Mucosa of stomach (tissue), 1 donor: ENCODE measurements around the gene KCTD16.

Source experiments
- H3K27me3 ChIP-seq: one replicate; pipeline ENCODE4 v1.7.0; 2013; ENCODE audit warnings: mild to moderate bottlenecking, low read length; ENCODE audit not compliant: control insufficient read depth, insufficient read depth
- H3K36me3 ChIP-seq: one replicate; pipeline ENCODE4 v1.7.0; 2013; ENCODE audit warnings: low read length; ENCODE audit not compliant: control insufficient read depth, insufficient read depth
- H3K4me1 ChIP-seq: one replicate; pipeline ENCODE4 v1.7.0; 2013; ENCODE audit warnings: mild to moderate bottlenecking, low read length; ENCODE audit not compliant: control insufficient read depth, insufficient read depth
- H3K4me3 ChIP-seq: one replicate; pipeline ENCODE4 v1.7.0; 2013; ENCODE audit warnings: low read length
- H3K9ac ChIP-seq: one replicate; pipeline ENCODE4 v1.7.0; 2013; ENCODE audit warnings: mild to moderate bottlenecking, low read length, moderate library complexity
- H3K9me3 ChIP-seq: one replicate; pipeline ENCODE4 v1.7.0; 2013; ENCODE audit warnings: mild to moderate bottlenecking, low read length, moderate library complexity; ENCODE audit not compliant: control insufficient read depth
- donor health status: Pancreatic carcinoma.

The KCTD16 gene

DNA sequence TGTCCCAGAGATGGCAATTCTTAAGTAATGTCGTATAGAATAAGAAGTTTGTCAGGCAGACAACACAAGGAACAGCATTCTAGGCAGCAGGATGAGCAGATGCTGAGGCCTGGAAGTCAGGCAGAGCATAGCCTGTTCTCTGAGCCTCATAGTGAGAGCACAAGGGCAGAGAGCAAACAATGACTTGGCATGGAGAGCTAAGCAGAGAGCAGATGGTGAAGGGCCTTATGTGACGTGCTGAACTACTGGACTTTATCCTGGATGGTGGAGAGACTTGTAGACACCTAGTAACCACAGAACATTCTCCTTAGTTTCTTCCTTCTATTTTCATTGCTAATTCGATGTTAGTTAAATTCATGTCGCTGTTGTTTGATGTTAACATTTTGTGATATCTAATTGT is 60.1 kb downstream of the KCTD16 start:
- H3K9ac ChIP-seq, result no peak overlapping the region
- no peaks in the 10 kb centered on the region for H3K27me3 ChIP-seq
- no peaks in the 10 kb centered on the region for H3K4me1 ChIP-seq
- H3K4me3 ChIP-seq, result no peak overlapping the region
- H3K36me3 ChIP-seq, result no peaks in the 10 kb centered on the region
- no peaks in the 10 kb centered on the region for H3K9me3 ChIP-seq

DNA sequence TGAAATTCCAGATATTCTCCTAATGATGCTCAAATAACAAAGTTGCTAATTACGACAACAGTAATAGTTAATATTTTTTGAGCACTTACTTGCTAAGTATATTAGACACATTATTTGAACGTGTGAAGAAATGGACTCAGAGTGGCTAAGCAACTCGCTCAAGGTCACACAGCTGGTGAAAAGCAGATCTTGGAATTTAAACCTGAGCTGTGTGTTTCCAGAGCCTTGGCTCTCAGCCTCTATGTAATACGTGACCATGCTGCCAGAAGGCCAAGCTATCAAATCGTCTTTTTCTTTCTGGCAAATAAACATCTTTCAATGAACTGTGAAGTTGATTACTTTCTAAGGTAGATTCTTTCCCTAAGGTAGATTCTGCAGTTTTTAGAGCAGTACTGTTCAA is 61.6 kb downstream of the KCTD16 start:
- Histone ChIP-seq H3K4me3 (no peak overlapping the region), H3K36me3 (no peaks in the 10 kb centered on the region), H3K9ac (no peak overlapping the region), H3K27me3 (no peaks in the 10 kb centered on the region), H3K9me3 (no peaks in the 10 kb centered on the region), H3K4me1 (no peaks in the 10 kb centered on the region)

DNA sequence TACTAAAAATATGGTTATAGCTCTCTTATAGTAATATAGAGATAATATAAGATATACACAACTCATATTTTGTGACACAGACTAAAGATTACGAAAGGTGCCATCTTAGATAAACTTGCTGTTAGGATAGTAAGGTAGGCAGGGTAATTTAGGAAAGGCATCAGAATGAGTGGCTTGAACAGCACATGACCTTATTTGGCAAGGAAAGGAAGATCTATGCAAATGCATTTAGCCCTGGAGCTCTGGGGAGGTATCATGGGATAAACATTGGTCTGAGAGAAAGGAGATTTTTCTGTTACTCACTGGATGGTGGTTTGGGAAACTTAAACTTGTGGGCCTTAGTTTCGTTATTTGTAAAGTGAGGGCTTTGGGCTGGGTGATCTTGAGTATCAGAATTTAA is 65.8 kb downstream of the KCTD16 start:
- Histone ChIP-seq H3K4me3 (no peak overlapping the region), H3K36me3 (no peaks in the 10 kb centered on the region), H3K27me3 (no peaks in the 10 kb centered on the region), H3K4me1 (no peaks in the 10 kb centered on the region), H3K9me3 (no peaks in the 10 kb centered on the region), H3K9ac (no peak overlapping the region)

DNA sequence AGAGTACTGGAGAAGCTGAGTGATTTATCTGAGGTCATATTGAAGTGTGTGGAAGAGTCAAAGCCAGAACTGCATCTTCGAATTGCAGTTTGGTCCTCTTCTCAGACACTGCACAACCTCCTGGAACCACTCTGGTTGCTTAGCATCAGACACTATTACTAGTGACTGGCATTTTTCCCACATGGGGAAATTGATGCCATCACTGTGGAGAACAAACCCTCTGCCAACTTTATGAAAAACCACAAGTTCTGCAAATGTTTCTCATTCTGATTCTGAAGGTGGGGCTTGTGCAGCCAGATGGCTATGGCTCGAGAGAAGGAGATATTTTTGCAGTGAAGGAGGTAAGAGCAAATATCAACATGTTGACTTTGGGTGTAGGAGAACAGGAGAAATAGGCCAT is 67.2 kb downstream of the KCTD16 start:
- Histone ChIP-seq H3K9ac (no peak overlapping the region), H3K36me3 (no peaks in the 10 kb centered on the region), H3K27me3 (no peaks in the 10 kb centered on the region), H3K4me1 (no peaks in the 10 kb centered on the region), H3K9me3 (no peaks in the 10 kb centered on the region), H3K4me3 (no peak overlapping the region)

DNA sequence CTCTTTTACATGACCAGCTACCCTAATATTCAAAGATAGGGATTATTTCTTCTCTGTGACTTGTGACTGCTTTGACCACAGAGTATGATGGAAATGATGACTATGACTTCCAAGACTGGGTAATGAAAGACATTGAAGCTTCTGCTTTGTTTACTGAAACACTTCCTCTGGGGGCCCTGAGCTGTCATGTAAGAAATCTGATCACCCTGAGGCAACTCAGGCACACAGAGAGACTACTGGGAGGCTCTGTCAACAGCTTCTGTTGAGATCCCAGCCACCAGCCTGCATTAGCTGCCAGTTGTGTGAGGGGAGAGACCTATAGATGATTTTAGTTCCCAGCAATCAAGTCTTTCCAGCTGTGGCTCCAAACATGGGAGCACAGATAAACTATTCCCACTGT is 76.5 kb downstream of the KCTD16 start:
- Histone ChIP-seq H3K9ac (no peak overlapping the region), H3K27me3 (no peaks in the 10 kb centered on the region), H3K4me3 (no peak overlapping the region), H3K4me1 (no peaks in the 10 kb centered on the region), H3K9me3 (no peaks in the 10 kb centered on the region), H3K36me3 (no peaks in the 10 kb centered on the region)

DNA sequence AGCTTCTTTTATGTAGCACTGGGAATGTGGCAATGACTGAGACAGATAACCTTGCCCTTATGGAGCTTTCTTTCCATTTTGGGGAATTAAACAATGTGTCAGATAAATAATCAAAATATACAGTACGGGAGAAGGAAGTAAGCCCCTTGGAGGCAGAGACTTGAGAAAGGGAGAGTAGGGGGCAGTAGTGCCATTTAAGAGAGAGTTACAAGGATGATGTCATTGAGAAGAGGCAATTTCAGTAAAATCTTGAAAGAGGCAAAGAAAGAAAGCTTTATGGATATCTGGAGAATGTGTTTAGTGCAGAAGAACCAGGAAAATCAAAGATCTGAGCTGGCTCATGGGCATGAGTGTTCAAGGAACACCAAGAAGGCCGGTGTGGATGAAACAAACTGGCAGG is 77.3 kb downstream of the KCTD16 start:
- Histone ChIP-seq H3K9me3 (no peaks in the 10 kb centered on the region), H3K4me3 (no peak overlapping the region), H3K9ac (no peak overlapping the region), H3K4me1 (no peaks in the 10 kb centered on the region), H3K27me3 (no peaks in the 10 kb centered on the region), H3K36me3 (no peaks in the 10 kb centered on the region)

DNA sequence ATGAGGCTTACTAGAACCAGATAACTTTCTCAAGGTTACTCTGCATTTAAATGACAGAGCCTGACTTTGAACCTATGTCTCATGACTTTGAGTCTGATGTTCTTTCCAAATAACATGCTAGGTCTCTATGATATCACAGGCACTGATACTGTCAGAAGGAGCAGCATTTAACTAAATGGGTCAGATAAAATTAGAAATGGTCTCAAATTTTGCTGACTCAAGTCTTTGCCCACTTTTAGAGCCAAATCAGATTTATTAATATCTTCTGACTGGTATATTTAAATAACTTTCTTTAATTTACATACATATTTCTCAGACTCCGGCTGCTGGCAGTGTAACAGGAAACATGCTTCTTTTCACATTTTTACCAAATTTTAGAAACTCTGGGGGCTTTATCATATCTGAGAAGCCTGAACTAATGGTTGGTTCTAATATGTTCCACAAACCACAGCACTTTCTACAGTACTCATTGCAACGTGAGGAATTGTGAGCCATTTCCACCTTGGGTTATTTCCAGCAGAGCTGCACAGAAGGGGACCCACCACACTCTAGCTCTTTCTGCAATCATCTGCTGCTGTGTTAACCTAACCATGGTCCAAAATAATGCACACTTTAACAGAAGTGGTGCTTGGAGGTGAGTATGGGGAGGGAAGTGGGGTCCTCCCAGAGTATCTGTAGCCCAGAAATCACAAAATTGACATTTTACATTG is 79.2 kb downstream of the KCTD16 start:
- Histone ChIP-seq H3K4me1 (no peaks in the 10 kb centered on the region), H3K9ac (no peak overlapping the region), H3K4me3 (no peak overlapping the region)

DNA sequence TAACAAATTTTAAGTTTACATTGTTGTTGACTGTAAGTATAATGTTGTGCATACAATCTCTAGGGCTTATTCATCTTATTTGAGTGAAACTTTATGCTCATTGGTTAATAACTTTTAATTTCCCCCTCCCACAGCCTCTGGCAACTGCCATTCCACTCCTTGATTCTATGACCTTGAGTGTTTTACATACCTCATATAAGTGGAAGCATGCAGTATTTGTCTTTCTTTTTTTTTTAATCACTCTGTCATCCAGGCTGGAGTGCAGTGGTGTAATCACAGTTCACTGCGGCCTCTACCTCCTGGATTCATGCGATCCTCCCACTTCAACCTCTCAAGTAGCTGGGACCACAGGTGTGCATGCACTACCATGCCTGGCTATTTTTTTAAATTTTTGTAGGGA is 83.9 kb downstream of the KCTD16 start:
- H3K27me3 ChIP-seq, result no peaks in the 10 kb centered on the region
- no peak overlapping the region for H3K4me3 ChIP-seq
- H3K4me1 ChIP-seq, result no peaks in the 10 kb centered on the region
- H3K9ac ChIP-seq, result no peak overlapping the region
- H3K9me3 ChIP-seq, result no peaks in the 10 kb centered on the region
- H3K36me3 ChIP-seq, result no peaks in the 10 kb centered on the region

More for the DNA sequence above, 79.2 kb downstream of the KCTD16 start:
- no peaks in the 10 kb centered on the region for H3K36me3 ChIP-seq
- no peaks in the 10 kb centered on the region for H3K27me3 ChIP-seq
- no peaks in the 10 kb centered on the region for H3K9me3 ChIP-seq

DNA sequence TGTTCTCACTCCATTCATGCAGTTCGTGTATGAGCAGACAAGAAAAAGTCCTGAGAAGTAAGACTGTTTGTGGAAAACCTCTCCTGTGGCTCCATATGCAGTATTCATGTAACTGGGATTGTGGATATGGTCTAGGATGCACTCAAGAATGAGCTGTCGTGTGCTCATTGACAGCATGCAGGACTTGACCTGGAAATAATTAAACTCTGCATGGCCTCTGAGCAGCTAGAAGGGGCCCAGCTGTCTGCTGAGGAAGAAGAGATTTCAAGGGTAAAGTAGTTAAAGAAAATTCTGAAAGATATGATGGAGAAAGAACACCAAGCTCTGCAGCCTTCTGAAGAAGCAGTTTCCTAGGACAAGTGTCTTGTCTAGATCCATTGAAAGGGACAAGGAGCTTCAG is 89.4 kb downstream of the KCTD16 start:
- H3K4me1 ChIP-seq, result no peaks in the 10 kb centered on the region
- no peaks in the 10 kb centered on the region for H3K36me3 ChIP-seq
- H3K27me3 ChIP-seq, result no peaks in the 10 kb centered on the region
- H3K4me3 ChIP-seq, result no peak overlapping the region
- H3K9me3 ChIP-seq, result no peaks in the 10 kb centered on the region
- no peak overlapping the region for H3K9ac ChIP-seq

DNA sequence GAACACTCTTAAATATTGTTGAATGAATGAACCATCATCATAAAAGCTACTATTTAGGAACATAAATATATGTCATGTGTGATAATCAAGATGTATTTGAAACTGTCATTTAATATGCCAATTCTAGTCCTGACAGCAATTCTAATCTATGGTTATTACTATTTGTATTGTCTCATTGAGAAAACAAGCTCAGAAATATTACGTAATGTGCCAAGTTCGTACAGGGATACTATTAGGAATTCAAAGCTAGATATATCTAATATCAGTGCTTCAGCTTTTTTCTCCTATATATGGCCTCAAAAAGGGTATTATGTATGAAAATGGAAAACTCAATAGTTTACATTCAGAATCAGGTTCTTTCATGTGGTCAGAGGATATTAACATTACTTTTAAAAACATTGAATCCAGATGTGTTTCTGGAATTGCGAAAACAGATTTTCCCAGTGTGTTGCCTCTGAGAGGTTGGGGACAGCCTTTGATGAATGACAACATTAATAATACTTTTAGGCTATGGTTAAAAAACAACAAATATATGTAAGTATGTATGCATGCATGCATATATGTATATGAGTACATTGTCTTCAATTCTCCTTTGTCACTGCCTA is 95.1 kb downstream of the KCTD16 start:
- H3K27me3 ChIP-seq, result no peaks in the 10 kb centered on the region
- H3K36me3 ChIP-seq, result no peaks in the 10 kb centered on the region
- no peaks in the 10 kb centered on the region for H3K9me3 ChIP-seq
- no peak overlapping the region for H3K9ac ChIP-seq
- no peak overlapping the region for H3K4me3 ChIP-seq
- H3K4me1 ChIP-seq, result no peaks in the 10 kb centered on the region

DNA sequence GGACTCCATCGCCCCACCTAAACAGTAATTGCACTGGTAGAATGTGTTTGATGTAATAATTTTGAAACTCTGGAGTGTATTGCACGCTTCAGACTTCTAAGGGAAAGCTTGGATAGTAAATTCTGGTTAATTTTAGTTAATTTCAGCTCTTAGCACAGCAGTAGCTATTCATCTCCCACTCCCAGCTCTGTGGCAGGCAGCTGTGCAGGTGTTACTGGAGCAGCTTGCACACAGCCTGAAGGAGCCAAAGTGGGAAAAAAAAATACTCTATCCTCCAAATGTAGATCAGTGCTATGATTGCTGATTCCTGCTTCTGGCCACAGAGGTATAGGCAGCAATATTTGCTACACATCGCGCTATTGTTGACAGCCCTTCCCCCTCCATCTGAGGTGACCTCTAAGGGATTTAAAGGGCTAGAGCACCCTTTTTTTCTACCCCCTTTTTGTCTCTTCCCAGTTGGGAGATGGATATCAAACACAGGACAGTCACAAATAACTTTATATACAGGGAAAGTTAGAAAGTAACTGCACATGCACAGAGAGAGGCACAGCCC is 97.4 kb downstream of the KCTD16 start:
- H3K9ac ChIP-seq, result no peak overlapping the region
- H3K4me1 ChIP-seq, result no peaks in the 10 kb centered on the region
- H3K9me3 ChIP-seq, result no peaks in the 10 kb centered on the region
- no peak overlapping the region for H3K4me3 ChIP-seq
- no peaks in the 10 kb centered on the region for H3K36me3 ChIP-seq
- H3K27me3 ChIP-seq, result no peaks in the 10 kb centered on the region

DNA sequence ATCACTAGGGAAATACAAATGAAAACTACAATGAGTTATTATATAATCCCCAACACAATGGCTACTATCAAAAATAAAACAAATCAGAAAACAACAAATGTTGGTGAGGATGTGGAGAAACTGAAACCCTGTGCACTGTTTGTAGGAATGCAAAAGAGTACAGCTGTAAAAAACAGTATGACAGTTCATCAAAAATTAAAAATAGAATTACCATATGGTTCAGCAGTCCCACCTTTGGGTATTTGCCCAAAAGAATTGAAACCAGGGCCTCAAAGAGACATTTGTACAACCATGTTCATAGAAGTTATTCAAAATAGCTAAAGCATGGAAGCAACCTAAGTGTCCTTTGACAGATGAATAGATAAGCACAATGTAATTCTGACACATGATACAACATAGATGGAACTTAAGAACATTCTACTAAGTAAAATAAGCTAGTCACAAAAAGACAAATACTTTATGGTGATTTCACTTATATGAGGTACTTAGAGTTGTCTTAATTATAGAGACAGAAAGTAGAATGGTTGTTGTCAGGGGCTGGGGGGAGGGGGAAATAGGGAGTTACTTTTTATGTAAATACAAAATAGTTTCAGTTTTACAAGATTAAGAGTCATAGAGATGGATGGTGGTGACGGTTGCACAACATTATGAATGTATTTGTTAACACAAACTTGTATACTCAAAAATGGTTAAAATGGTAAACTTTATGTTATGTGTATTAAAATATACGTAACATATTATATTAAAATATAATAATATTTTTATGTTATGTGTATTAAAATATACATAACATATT is 102.8 kb downstream of the KCTD16 start:
- Histone ChIP-seq H3K9me3 (no peaks in the 10 kb centered on the region), H3K4me3 (no peak overlapping the region), H3K9ac (no peak overlapping the region), H3K4me1 (no peaks in the 10 kb centered on the region), H3K27me3 (no peaks in the 10 kb centered on the region), H3K36me3 (no peaks in the 10 kb centered on the region)
